HepG2 (cell line): Measurements from ENCODE around the gene FGGY. TPM values are rescaled to one million over a fixed set of nuclear protein-coding genes. Genes with fewer than 3 reads are reported as not detected.

Experiments
- CHD4 ChIP-seq: fragments of 200-600 bp; sonication (generic); IDR thresholded peaks from 2 replicates; pipeline ENCODE4 v1.7.0; 2017; ENCODE audit warnings: mild to moderate bottlenecking, low read length, borderline replicate concordance
- EED ChIP-seq: sonication (generic); formaldehyde crosslinking; IDR thresholded peaks from 2 replicates; pipeline ENCODE4 v1.5.0; 2020; ENCODE audit warnings: mild to moderate bottlenecking, missing genetic modification reagents
- IKZF1 ChIP-seq: fragments of 450-650 bp; IDR thresholded peaks from 2 replicates; pipeline ENCODE4 v1.7.1; 2016
- JUN ChIP-seq: sonication (generic); formaldehyde crosslinking; IDR thresholded peaks from 2 replicates; pipeline ENCODE4 v1.4.0; 2020; ENCODE audit warnings: mild to moderate bottlenecking, missing genetic modification reagents
- KLF16 ChIP-seq, 2 experiments: sonication (generic) in 1 of 2; formaldehyde crosslinking in 1 of 2; IDR thresholded peaks; 2 replicates each; pipeline versions ENCODE4 v1.6.1 to v1.8.0; 2016 to 2023; ENCODE audit warnings: missing genetic modification reagents in 2 of 2, missing compliant biosample characterization in 1 of 2
- MTA1 ChIP-seq: sonication (generic); formaldehyde crosslinking; IDR thresholded peaks from 2 replicates; pipeline ENCODE4 v1.4.0; 2020; ENCODE audit warnings: missing genetic modification reagents, mild to moderate bottlenecking, borderline replicate concordance
- MYC ChIP-seq: sonication (generic); formaldehyde crosslinking; IDR thresholded peaks from 2 replicates; pipeline ENCODE4 v1.9.0; 2021; ENCODE audit warnings: missing genetic modification reagents, borderline replicate concordance
- POLR2AphosphoS2 ChIP-seq: IDR thresholded peaks from 2 replicates; pipeline ENCODE4 v1.6.1; 2011; ENCODE audit warnings: low read depth, low read length, improper control_type of control experiment
- TBX3 ChIP-seq: fragments of 450-650 bp; IDR thresholded peaks from 2 replicates; pipeline ENCODE4 v1.6.1; 2017; ENCODE audit warnings: antibody characterized with exemption, mild to moderate bottlenecking, inconsistent platforms, borderline replicate concordance
- ZNF337 ChIP-seq: sonication (generic); formaldehyde crosslinking; IDR thresholded peaks from 2 replicates; pipeline ENCODE4 v1.5.1; 2020; ENCODE audit warnings: missing genetic modification reagents, low read depth, mild to moderate bottlenecking, borderline replicate concordance
- ZNF616 ChIP-seq: sonication (generic); formaldehyde crosslinking; IDR thresholded peaks from 2 replicates; pipeline ENCODE4 v1.5.0; 2020; ENCODE audit warnings: low read depth, mild to moderate bottlenecking, missing genetic modification reagents
- ZNF724P ChIP-seq: sonication (generic); formaldehyde crosslinking; IDR thresholded peaks from 2 replicates; pipeline ENCODE4 v1.8.0; 2022; ENCODE audit warnings: missing genetic modification reagents, borderline replicate concordance
- ZNF776 ChIP-seq: sonication (generic); formaldehyde crosslinking; IDR thresholded peaks from 2 replicates; pipeline ENCODE4 v1.4.0; 2020; ENCODE audit warnings: mild to moderate bottlenecking, missing genetic modification reagents
- polyA plus RNA-seq, 8 experiments: library from polyadenylated mRNA; depleted of rRNA in 3 of 8; stranded (reverse) in 7 of 8; unstranded in 1 of 8; fragments of >200 nt; fragmentation: Illumina TruSeq in 4 of 8; extraction: Trizol in 4 of 8; gene quantifications; 2 replicates each; pipeline versions ENCODE4 v1.2.1 to v1.2.3, GENCODE V29; 2011 to 2016; ENCODE audit warnings: low read depth in 4 of 8, missing spikeins in 1 of 8, mixed read lengths in 1 of 8; ENCODE audit not compliant: insufficient read depth in 1 of 8
- total RNA-seq, 5 experiments: library from RNA; depleted of rRNA; stranded (reverse); fragments of >200 nt; fragmentation: Illumina TruSeq; extraction: Trizol; gene quantifications; 2 replicates each; pipeline ENCODE4 v1.2.3, GENCODE V29; 2016; ENCODE audit warnings: low read depth in 1 of 5
- TF ChIP-seq, protein P1 (sequence below), 2 experiments: sonication (generic) in 1 of 2; formaldehyde crosslinking in 1 of 2; IDR thresholded peaks; 2 replicates each; pipeline versions ENCODE4 v1.6.1 to v1.9.0; 2014 to 2022; ENCODE audit warnings: antibody characterized with exemption in 1 of 2, borderline replicate concordance in 1 of 2, inconsistent platforms in 1 of 2, low read depth in 1 of 2, missing genetic modification reagents in 1 of 2
- TF ChIP-seq, protein P2 (sequence below): sonication (generic); formaldehyde crosslinking; IDR thresholded peaks from 2 replicates; pipeline ENCODE4 v1.4.0; 2020; ENCODE audit warnings: mild to moderate bottlenecking, missing genetic modification reagents
- TF ChIP-seq, protein P3 (sequence below): sonication (generic); formaldehyde crosslinking; IDR thresholded peaks from 2 replicates; pipeline ENCODE4 v1.4.0; 2020; ENCODE audit warnings: missing genetic modification reagents, borderline replicate concordance

Gene FGGY
- total and polyA plus RNA-seq, 2 of the 13 experiments (the other 11 are each of a cell fraction or from before 2014, with no cell fraction given), result 15.7 to 27.5 TPM

DNA sequence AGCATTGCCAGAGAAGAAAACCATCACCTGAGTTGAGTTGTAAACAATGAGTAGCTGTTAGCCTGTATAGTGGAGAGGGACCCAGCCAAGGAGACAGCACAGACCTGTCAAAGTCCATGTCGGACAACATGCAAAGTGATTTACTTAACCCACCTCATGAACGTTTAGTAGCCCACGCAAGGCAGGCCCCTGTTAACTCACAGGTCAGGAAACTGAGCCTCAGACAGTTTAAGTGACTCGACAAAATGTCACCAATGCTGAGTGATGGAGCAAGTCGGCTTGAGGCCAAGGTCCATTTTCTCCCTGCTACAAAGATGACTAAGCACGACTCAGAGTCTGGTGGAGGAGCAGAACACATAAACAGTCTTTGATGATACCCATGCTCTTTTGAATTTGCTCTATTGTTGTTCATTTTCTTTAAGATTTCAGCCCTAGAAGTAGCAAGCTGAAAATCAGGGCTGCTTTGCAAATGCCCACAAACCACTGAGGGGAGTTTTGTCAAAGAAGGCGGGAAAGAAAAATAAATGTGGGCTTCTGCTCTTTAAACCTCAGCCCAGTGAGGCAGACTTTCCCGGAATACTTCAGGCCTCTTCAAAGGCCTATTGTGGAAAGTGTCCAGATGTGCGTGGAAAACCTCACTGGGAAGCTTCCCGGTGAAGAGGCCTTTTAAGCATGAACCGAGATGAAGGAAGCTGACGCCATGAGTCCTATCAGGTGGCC is 434.0 kb downstream of the FGGY start (continued):
- TF ChIP-seq MTA1 (no peak), TBX3 (no peak), ZNF337 (CRISPR knock-in tag) (no peak), JUN (no peak), ZNF724P (no peak), POLR2AphosphoS2 (no peak), EED (no peak), IKZF1 (no peak), CHD4 (0 out of 2 replicates have a peak, but pooled peaks have one; percentile 36), ZNF616 (no peak), KLF16 (CRISPR knock-in tag; IDR thresholded peaks at IDR 0.05) (peak in 1 of 2 experiments; percentile 76; a peak in 2 of 4 replicates), ZNF776 (CRISPR knock-in tag) (no peak), MYC (CRISPR knock-in tag) (no peak)
- TF ChIP-seq, protein P1, sequence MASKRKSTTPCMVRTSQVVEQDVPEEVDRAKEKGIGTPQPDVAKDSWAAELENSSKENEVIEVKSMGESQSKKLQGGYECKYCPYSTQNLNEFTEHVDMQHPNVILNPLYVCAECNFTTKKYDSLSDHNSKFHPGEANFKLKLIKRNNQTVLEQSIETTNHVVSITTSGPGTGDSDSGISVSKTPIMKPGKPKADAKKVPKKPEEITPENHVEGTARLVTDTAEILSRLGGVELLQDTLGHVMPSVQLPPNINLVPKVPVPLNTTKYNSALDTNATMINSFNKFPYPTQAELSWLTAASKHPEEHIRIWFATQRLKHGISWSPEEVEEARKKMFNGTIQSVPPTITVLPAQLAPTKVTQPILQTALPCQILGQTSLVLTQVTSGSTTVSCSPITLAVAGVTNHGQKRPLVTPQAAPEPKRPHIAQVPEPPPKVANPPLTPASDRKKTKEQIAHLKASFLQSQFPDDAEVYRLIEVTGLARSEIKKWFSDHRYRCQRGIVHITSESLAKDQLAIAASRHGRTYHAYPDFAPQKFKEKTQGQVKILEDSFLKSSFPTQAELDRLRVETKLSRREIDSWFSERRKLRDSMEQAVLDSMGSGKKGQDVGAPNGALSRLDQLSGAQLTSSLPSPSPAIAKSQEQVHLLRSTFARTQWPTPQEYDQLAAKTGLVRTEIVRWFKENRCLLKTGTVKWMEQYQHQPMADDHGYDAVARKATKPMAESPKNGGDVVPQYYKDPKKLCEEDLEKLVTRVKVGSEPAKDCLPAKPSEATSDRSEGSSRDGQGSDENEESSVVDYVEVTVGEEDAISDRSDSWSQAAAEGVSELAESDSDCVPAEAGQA (IDR thresholded peaks at IDR 0.05; ENCODE audit: low read depth), result no peak
- TF ChIP-seq, protein P1 (CRISPR knock-in tag; IDR thresholded peaks at IDR 0.05; ENCODE audit: borderline replicate concordance), result no peak
- TF ChIP-seq, protein P2, sequence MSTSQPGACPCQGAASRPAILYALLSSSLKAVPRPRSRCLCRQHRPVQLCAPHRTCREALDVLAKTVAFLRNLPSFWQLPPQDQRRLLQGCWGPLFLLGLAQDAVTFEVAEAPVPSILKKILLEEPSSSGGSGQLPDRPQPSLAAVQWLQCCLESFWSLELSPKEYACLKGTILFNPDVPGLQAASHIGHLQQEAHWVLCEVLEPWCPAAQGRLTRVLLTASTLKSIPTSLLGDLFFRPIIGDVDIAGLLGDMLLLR, result no peak
- TF ChIP-seq, protein P3, sequence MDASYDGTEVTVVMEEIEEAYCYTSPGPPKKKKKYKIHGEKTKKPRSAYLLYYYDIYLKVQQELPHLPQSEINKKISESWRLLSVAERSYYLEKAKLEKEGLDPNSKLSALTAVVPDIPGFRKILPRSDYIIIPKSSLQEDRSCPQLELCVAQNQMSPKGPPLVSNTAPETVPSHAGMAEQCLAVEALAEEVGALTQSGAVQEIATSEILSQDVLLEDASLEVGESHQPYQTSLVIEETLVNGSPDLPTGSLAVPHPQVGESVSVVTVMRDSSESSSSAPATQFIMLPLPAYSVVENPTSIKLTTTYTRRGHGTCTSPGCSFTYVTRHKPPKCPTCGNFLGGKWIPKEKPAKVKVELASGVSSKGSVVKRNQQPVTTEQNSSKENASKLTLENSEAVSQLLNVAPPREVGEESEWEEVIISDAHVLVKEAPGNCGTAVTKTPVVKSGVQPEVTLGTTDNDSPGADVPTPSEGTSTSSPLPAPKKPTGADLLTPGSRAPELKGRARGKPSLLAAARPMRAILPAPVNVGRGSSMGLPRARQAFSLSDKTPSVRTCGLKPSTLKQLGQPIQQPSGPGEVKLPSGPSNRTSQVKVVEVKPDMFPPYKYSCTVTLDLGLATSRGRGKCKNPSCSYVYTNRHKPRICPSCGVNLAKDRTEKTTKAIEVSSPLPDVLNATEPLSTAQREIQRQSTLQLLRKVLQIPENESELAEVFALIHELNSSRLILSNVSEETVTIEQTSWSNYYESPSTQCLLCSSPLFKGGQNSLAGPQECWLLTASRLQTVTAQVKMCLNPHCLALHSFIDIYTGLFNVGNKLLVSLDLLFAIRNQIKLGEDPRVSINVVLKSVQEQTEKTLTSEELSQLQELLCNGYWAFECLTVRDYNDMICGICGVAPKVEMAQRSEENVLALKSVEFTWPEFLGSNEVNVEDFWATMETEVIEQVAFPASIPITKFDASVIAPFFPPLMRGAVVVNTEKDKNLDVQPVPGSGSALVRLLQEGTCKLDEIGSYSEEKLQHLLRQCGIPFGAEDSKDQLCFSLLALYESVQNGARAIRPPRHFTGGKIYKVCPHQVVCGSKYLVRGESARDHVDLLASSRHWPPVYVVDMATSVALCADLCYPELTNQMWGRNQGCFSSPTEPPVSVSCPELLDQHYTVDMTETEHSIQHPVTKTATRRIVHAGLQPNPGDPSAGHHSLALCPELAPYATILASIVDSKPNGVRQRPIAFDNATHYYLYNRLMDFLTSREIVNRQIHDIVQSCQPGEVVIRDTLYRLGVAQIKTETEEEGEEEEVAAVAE (CRISPR knock-in tag), result peak; percentile 55; the same call in 1 of the 2 replicates
